Nephron progenitor cell (in vitro differentiated cells): ENCODE results near the gene KCNMB2.
"Not testable (repeated sequence)": the region's sequence is repeated elsewhere in the genome, so short reads cannot be mapped to it uniquely, and the experiment has no call there.

Experiments
- DNase-seq: peaks from one replicate; pipeline ENCODE4 v3.0.0; 2021
- H3K27ac Mint-ChIP-seq: 2 replicates; pipeline ENCODE4 v1.8.0; 2021; ENCODE audit warnings: mild to moderate bottlenecking, moderate library complexity, mixed read lengths
- H3K27me3 Mint-ChIP-seq: 2 replicates; pipeline ENCODE4 v1.8.0; 2021; ENCODE audit warnings: mild to moderate bottlenecking, low read depth, mixed read lengths; ENCODE audit not compliant: poor library complexity
- H3K36me3 Mint-ChIP-seq: 2 replicates; pipeline ENCODE4 v1.8.0; 2021; ENCODE audit warnings: low read depth, mixed read lengths
- H3K4me1 Mint-ChIP-seq: 2 replicates; pipeline ENCODE4 v1.8.0; 2021; ENCODE audit warnings: mixed read lengths
- H3K4me3 Mint-ChIP-seq: 2 replicates; pipeline ENCODE4 v1.8.0; 2021; ENCODE audit warnings: mild to moderate bottlenecking, moderate library complexity, mixed read lengths
- H3K9me3 Mint-ChIP-seq: 2 replicates; pipeline ENCODE4 v1.8.0; 2021; ENCODE audit warnings: mild to moderate bottlenecking, moderate library complexity, mixed read lengths
- CTCF ChIP-seq: fragments of 200-600 bp; sonication (generic); IDR thresholded peaks from 2 replicates; pipeline ENCODE4 v1.5.0; 2021; ENCODE audit warnings: antibody characterized with exemption

The KCNMB2 gene

GRCh38 chr3:178538056-178538455 lies 1.8 kb downstream of the KCNMB2 start:
- Mint-ChIP-seq H3K27me3 (peaks cover 25% of the 10 kb centered on the region), H3K4me1 (peaks cover 30% of the 10 kb centered on the region), H3K9me3 (no peaks in the 10 kb centered on the region), H3K36me3 (no peaks in the 10 kb centered on the region), H3K4me3 (no peak overlapping the region), H3K27ac (no peak overlapping the region)
- no peak for DNase-seq
- no peak for TF ChIP-seq CTCF

- H3K27me3 Mint-ChIP-seq: peaks cover 25% of the 10 kb centered on the region
- no peaks in the 10 kb centered on the region for H3K36me3 Mint-ChIP-seq
- no peak for TF ChIP-seq CTCF
- no peak for DNase-seq
- H3K4me3 Mint-ChIP-seq: no peak overlapping the region
- peaks cover 29% of the 10 kb centered on the region for H3K4me1 Mint-ChIP-seq
- peak overlapping the region; percentile 0 for H3K27ac Mint-ChIP-seq
- H3K9me3 Mint-ChIP-seq: no peaks in the 10 kb centered on the region
These were observed 3.9 kb downstream of the KCNMB2 start for GRCh38 chr3:178540184-178540583.

- Mint-ChIP-seq H3K4me3 (no peak overlapping the region), H3K36me3 (no peaks in the 10 kb centered on the region), H3K9me3 (no peaks in the 10 kb centered on the region), H3K27me3 (peaks cover 2% of the 10 kb centered on the region), H3K27ac (no peak overlapping the region), H3K4me1 (peaks cover 5% of the 10 kb centered on the region)
- no peak for DNase-seq
- no peak for TF ChIP-seq CTCF
These were observed 9.1 kb downstream of the KCNMB2 start for GRCh38 chr3:178545337-178545736.

GRCh38 chr3:178546079-178546478 lies 9.8 kb downstream of the KCNMB2 start:
- Mint-ChIP-seq H3K27ac (no peak overlapping the region), H3K4me1 (peaks cover 5% of the 10 kb centered on the region), H3K36me3 (no peaks in the 10 kb centered on the region), H3K27me3 (peaks cover 2% of the 10 kb centered on the region), H3K4me3 (no peak overlapping the region), H3K9me3 (no peaks in the 10 kb centered on the region)
- no peak for DNase-seq
- TF ChIP-seq CTCF: no peak

- not testable (repeated sequence) for H3K27ac Mint-ChIP-seq, DNase-seq, H3K36me3 Mint-ChIP-seq, H3K4me3 Mint-ChIP-seq, H3K27me3 Mint-ChIP-seq, H3K9me3 Mint-ChIP-seq
- H3K4me1 Mint-ChIP-seq: peaks cover 16% of the 10 kb centered on the region
These were observed 13.2 kb downstream of the KCNMB2 start for GRCh38 chr3:178549426-178549825.

- Mint-ChIP-seq H3K36me3 (no peaks in the 10 kb centered on the region), H3K27me3 (peaks cover 4% of the 10 kb centered on the region), H3K9me3 (no peaks in the 10 kb centered on the region), H3K4me1 (peaks cover 16% of the 10 kb centered on the region), H3K4me3 (no peak overlapping the region), H3K27ac (no peak overlapping the region)
- no peak for TF ChIP-seq CTCF
- DNase-seq: no peak
These were observed 15.7 kb downstream of the KCNMB2 start for GRCh38 chr3:178551916-178552321.
